KMS-11 (cell line): ENCODE data around the gene HSPB2.
"Not testable (repeated sequence)": the region's sequence is repeated elsewhere in the genome, so short reads cannot be mapped to it uniquely, and the experiment has no call there.

ENCODE experiments used
- H2AFZ ChIP-seq: fragments of 200-600 bp; sonication (generic); 2 replicates; pipeline ENCODE4 v1.6.1; 2016; ENCODE audit warnings: antibody characterized with exemption, mixed run types, low read depth
- H3K27ac ChIP-seq: fragments of 200-600 bp; sonication (generic); 2 replicates; pipeline ENCODE4 v1.6.1; 2016; ENCODE audit warnings: mild to moderate bottlenecking, mixed run types
- H3K27me3 ChIP-seq: fragments of 200-600 bp; sonication (generic); 2 replicates; pipeline ENCODE4 v1.6.1; 2017; ENCODE audit warnings: mild to moderate bottlenecking, low read depth, mixed run types, moderate library complexity; ENCODE audit not compliant: insufficient read depth
- H3K36me3 ChIP-seq: fragments of 200-600 bp; sonication (generic); 2 replicates; pipeline ENCODE4 v1.6.1; 2017; ENCODE audit warnings: mild to moderate bottlenecking, mixed run types; ENCODE audit not compliant: insufficient read depth
- H3K4me1 ChIP-seq: fragments of 200-600 bp; sonication (generic); 2 replicates; pipeline ENCODE4 v1.6.1; 2016; ENCODE audit warnings: mild to moderate bottlenecking, low read depth, mixed run types; ENCODE audit not compliant: poor library complexity, severe bottlenecking
- H3K4me2 ChIP-seq: fragments of 200-600 bp; sonication (generic); 2 replicates; pipeline ENCODE4 v1.7.0; 2016; ENCODE audit warnings: mild to moderate bottlenecking, mixed run types
- H3K4me3 ChIP-seq: fragments of 200-600 bp; sonication (generic); IDR thresholded peaks from 2 replicates; pipeline ENCODE4 v1.6.1; 2017; ENCODE audit warnings: low read depth, low read length, mixed read lengths; ENCODE audit not compliant: insufficient read depth
- H3K79me2 ChIP-seq: fragments of 200-600 bp; sonication (generic); 2 replicates; pipeline ENCODE4 v1.6.1; 2016; ENCODE audit warnings: low read depth, mixed run types; ENCODE audit not compliant: insufficient read depth
- H3K9ac ChIP-seq: fragments of 200-600 bp; sonication (generic); 2 replicates; pipeline ENCODE4 v1.6.1; 2016; ENCODE audit warnings: mild to moderate bottlenecking, mixed run types
- H4K20me1 ChIP-seq: fragments of 200-600 bp; sonication (generic); 2 replicates; pipeline ENCODE4 v1.6.1; 2016; ENCODE audit warnings: mild to moderate bottlenecking, mixed run types; ENCODE audit not compliant: insufficient read depth
- TF ChIP-seq, protein P1 (sequence below): fragments of 200-600 bp; sonication (generic); conservative IDR thresholded peaks from 2 replicates; pipeline ENCODE4 v1.6.1; 2017; ENCODE audit warnings: low read depth, mild to moderate bottlenecking, antibody characterized with exemption, low read length, moderate library complexity, mixed read lengths

Gene HSPB2

DNA sequence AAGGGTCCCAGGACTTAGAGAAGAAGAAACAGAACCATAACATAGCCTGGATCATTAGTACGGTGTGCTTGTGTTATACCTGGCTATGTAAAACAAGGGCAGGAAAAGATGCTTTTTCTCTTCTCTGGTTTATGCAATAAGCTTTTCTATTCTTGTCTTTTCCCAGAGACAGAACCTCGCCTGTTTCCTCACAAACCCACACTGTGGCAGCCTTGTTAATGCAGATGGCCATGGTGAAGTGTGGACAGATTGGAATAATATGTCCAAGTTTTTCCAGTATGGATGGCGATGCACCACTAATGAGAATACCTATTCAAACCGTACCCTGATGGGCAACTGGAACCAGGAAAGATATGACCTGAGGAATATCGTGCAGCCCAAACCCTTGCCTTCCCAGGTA lies 30.3 kb upstream of the HSPB2 start:
- Histone ChIP-seq H3K4me2 (no peak overlapping the region), H3K9ac (no peak overlapping the region), H3K4me1 (no peaks in the 10 kb centered on the region), H3K27ac (no peak overlapping the region), H3K79me2 (no peaks in the 10 kb centered on the region), H3K27me3 (no peaks in the 10 kb centered on the region), H3K36me3 (no peaks in the 10 kb centered on the region), H3K4me3 (no peak overlapping the region), H2AFZ (no peak overlapping the region), H4K20me1 (no peaks in the 10 kb centered on the region)
- TF ChIP-seq, protein P1, sequence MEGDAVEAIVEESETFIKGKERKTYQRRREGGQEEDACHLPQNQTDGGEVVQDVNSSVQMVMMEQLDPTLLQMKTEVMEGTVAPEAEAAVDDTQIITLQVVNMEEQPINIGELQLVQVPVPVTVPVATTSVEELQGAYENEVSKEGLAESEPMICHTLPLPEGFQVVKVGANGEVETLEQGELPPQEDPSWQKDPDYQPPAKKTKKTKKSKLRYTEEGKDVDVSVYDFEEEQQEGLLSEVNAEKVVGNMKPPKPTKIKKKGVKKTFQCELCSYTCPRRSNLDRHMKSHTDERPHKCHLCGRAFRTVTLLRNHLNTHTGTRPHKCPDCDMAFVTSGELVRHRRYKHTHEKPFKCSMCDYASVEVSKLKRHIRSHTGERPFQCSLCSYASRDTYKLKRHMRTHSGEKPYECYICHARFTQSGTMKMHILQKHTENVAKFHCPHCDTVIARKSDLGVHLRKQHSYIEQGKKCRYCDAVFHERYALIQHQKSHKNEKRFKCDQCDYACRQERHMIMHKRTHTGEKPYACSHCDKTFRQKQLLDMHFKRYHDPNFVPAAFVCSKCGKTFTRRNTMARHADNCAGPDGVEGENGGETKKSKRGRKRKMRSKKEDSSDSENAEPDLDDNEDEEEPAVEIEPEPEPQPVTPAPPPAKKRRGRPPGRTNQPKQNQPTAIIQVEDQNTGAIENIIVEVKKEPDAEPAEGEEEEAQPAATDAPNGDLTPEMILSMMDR: no peak

DNA sequence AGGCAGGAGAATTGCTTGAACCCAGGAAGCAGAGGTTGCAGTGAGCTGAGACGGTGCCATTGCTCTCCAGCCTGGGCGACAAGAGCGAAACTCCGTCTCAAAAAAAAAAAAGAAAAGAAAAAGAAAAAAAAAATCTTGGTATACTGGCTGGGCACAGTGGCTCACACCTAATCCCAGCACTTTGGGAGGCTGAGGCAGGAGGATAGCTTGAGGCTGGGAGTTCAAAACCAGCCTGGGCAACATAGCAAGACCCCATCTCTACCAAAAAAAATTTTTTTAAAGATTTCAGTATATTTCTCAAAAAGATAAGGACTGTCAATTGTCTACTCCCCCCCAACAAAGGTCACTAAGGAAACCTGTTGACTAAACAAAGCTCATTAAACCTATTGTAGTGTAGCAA lies 27.5 kb upstream of the HSPB2 start:
- H3K79me2 ChIP-seq, H3K4me2 ChIP-seq, H3K36me3 ChIP-seq, H2AFZ ChIP-seq, H3K9ac ChIP-seq, H3K4me1 ChIP-seq, H3K27ac ChIP-seq, H4K20me1 ChIP-seq, H3K27me3 ChIP-seq, H3K4me3 ChIP-seq: not testable (repeated sequence)

DNA sequence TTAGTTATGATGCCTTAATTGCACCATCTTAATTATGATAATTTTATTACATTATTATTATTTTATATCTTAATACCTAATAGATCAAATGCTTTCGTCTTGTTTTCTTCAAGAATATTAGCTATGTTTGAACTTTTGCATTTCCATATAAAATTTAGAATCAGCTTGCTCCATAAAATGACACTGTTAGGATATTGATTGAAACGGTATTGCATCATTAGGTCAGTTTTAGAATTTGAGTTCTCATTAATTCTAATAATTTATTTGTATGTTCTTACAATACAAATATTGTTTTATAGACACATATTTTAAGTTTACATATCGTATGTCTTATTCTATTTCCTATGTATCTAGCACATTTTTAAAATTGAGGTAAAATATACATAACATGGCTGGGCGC lies 26.5 kb upstream of the HSPB2 start:
- Histone ChIP-seq H3K36me3 (no peaks in the 10 kb centered on the region), H3K27me3 (no peaks in the 10 kb centered on the region), H2AFZ (no peak overlapping the region), H3K4me2 (no peak overlapping the region), H3K27ac (no peak overlapping the region), H3K9ac (no peak overlapping the region), H4K20me1 (no peaks in the 10 kb centered on the region), H3K4me1 (no peaks in the 10 kb centered on the region), H3K4me3 (no peak overlapping the region), H3K79me2 (no peaks in the 10 kb centered on the region)
- TF ChIP-seq, protein P1: no peak

DNA sequence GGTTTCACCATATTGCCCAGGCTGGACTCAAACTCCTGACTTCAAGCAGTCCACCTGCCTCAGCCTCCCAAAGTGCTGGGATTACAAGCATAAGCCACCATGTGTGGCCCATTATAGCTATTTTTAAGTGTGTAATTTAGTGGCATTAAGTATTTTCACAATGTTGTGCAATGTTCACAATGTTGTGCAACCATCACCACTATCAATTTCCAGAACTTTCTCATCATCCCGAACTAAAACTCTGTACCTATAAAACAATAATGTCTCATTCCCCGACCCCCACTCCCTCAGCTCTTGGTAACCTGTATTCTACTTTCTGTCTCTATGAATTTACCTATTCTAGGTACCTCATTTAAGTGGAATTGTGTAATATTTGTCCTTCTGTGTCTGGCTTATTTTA lies 25.7 kb upstream of the HSPB2 start:
- Histone ChIP-seq H3K4me2 (no peak overlapping the region), H3K4me3 (no peak overlapping the region), H3K27ac (no peak overlapping the region), H2AFZ (no peak overlapping the region), H3K9ac (no peak overlapping the region), H4K20me1 (no peaks in the 10 kb centered on the region), H3K36me3 (no peaks in the 10 kb centered on the region), H3K4me1 (no peaks in the 10 kb centered on the region), H3K79me2 (no peaks in the 10 kb centered on the region), H3K27me3 (no peaks in the 10 kb centered on the region)
- TF ChIP-seq, protein P1: no peak

DNA sequence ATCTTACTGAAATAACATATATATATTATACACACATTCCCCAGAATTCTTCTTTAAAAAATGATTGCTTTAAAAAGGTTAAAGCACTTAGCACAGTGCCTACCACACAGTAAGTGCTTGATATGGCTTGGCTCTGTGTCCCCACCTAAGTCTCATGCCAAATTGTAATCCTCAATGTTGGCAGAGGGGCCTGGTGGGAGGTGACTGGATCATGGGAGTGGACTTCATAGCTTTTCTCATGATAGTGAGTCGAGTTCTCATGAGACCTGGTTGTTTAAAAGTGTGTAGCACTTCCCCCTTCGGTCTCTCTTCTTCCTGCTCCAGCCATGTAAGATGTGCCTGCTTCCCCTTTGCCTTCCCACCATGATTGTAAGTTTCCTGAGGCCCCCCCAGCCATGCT lies 7.1 kb upstream of the HSPB2 start:
- no peak overlapping the region for H3K4me3 ChIP-seq
- H3K79me2 ChIP-seq: no peaks in the 10 kb centered on the region
- H3K4me2 ChIP-seq: no peak overlapping the region
- H3K27me3 ChIP-seq: no peaks in the 10 kb centered on the region
- no peak overlapping the region for H3K9ac ChIP-seq
- H2AFZ ChIP-seq: no peak overlapping the region
- no peaks in the 10 kb centered on the region for H3K36me3 ChIP-seq
- no peaks in the 10 kb centered on the region for H3K4me1 ChIP-seq
- TF ChIP-seq, protein P1: no peak
- no peak overlapping the region for H3K27ac ChIP-seq
- no peaks in the 10 kb centered on the region for H4K20me1 ChIP-seq
